ENCODE results near the gene EPAS1. TPM values are rescaled to one million over a fixed set of nuclear protein-coding genes. Genes with fewer than 3 reads are reported as not detected.

The EPAS1 gene
- total RNA-seq, 1 experiment from 2014 or later = 55.9 TPM

DNA sequence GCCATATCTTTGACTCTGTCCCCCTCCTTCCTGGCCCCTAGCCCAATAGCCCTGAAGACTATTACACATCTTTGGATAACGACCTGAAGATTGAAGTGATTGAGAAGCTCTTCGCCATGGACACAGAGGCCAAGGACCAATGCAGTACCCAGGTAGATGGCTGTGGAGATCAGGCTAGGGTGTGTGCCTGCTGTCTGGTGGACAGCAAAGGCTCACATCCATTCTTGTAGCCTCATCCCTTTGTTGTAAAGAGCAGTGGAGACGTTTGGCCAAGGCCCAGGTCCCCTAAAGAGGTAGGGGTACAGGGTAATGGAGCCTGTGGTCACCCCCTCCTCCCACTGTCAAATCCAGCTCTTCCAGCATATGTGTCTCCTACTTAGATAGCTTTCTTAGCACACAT, 81.4 kb downstream of the EPAS1 start:
- no peaks in the 10 kb centered on the region for H3K9me2 ChIP-seq (ENCODE audit: insufficient read depth)
- no peak overlapping the region for H3K9ac ChIP-seq (ENCODE audit: low read length)
- TF ChIP-seq EZH2phosphoT487 (IDR thresholded peaks at IDR 0.05; ENCODE audit: borderline replicate concordance) (no peak), CBX3 (IDR thresholded peaks at IDR 0.05; ENCODE audit: low read depth) (no peak), ZNF274 (IDR thresholded peaks at IDR 0.05; ENCODE audit: low read depth, low read length) (no peak), MAX (IDR thresholded peaks at IDR 0.05) (no peak)
- TF ChIP-seq, protein P1, sequence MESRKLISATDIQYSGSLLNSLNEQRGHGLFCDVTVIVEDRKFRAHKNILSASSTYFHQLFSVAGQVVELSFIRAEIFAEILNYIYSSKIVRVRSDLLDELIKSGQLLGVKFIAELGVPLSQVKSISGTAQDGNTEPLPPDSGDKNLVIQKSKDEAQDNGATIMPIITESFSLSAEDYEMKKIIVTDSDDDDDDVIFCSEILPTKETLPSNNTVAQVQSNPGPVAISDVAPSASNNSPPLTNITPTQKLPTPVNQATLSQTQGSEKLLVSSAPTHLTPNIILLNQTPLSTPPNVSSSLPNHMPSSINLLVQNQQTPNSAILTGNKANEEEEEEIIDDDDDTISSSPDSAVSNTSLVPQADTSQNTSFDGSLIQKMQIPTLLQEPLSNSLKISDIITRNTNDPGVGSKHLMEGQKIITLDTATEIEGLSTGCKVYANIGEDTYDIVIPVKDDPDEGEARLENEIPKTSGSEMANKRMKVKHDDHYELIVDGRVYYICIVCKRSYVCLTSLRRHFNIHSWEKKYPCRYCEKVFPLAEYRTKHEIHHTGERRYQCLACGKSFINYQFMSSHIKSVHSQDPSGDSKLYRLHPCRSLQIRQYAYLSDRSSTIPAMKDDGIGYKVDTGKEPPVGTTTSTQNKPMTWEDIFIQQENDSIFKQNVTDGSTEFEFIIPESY (IDR thresholded peaks at IDR 0.05; ENCODE audit: extremely low read depth, insufficient replicate concordance, low read length) = no peak
- H3K4me2 ChIP-seq (ENCODE audit: low read length) = no peak overlapping the region
- no TSS peak for BruUV-seq (replicated peaks)
- no peaks in the 10 kb centered on the region for H3K79me2 ChIP-seq (ENCODE audit: insufficient read depth, low read length)
- POLR2A ChIA-PET = no interaction called here
- CTCF ChIA-PET = no interaction called here
- no peak for ATAC-seq
- no peaks in the 10 kb centered on the region for H3K9me3 ChIP-seq (ENCODE audit: control insufficient read depth in 1 of 2, insufficient read depth in 1 of 2, low read depth in 1 of 2, low read length in 2 of 2)
- intact Hi-C loops (cut with micrococcal nuclease) = no loop called here
- H3K4me1 ChIP-seq (ENCODE audit: control insufficient read depth in 1 of 2, insufficient read depth in 2 of 2, low read length in 2 of 2) = no peaks in the 10 kb centered on the region
- no peak overlapping the region for H3K27ac ChIP-seq (ENCODE audit: low read depth, low read length)
- H3K36me3 ChIP-seq (ENCODE audit: control insufficient read depth in 1 of 2, insufficient read depth in 2 of 2, low read length in 2 of 2) = peaks cover 0 to 4% of the 10 kb centered on the region in 2 experiments; a peak in 2 of 4 replicates
- H2AFZ ChIP-seq (ENCODE audit: low read depth, low read length, poor library complexity, severe bottlenecking) = no peak overlapping the region
- RAD21 ChIA-PET (ENCODE audit: low non-redundant PET in 1 of 2, low total read pairs in 2 of 2, uncharacterized antibody in 2 of 2, unreplicated experiment in 2 of 2) = no interaction called here
- H3K27me3 ChIP-seq (ENCODE audit: insufficient read depth, low read length) = no peaks in the 10 kb centered on the region
- no peak overlapping the region for H3K4me3 ChIP-seq (replicated peaks in 1 of 2; ENCODE audit: low read depth in 1 of 2, low read length in 2 of 2)
- DNase-seq (ENCODE audit: low read depth, low spot score) = no peak
- no peaks in the 10 kb centered on the region for H4K20me1 ChIP-seq (ENCODE audit: insufficient read depth)

DNA sequence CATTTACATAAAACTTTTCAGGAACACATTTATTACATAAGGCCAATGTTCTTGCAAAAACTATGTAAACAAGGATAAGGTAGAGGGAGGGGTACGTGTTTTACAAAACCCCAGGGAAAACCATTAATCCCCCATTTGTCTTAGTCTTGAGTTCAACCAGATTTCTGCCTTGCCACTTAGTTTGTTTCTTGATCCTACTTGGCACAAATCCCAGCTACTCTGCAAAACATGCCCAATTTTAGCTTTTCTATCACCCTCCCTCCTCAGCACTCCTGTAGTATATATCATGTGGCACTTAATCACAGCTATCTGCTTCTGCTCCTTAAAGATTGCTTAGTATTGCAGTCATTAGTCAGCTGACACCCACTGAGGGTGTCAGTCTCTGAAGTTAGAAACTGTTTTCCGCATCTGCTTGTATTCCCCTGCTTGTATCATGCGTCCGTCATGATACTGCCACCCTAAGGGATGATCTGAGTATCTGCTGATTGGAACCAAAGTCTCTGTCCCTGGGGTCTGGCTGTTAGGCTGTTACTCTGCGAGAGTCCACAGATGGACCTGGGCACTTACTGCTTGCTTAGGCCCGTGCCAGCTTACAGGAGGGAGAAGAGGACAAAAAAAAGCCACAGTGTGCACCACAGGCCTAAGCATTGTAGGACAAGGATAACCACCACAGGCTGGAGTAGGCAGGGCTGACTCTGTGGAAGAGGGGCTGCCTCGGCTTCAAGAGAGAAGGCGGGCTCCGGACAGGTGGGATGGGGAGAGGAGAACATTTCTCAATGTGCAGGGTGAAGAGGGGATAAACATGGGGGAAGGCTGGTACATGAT, 82.2 kb downstream of the EPAS1 start:
- H3K27me3 ChIP-seq (ENCODE audit: insufficient read depth, low read length) = no peaks in the 10 kb centered on the region
- no peaks in the 10 kb centered on the region for H4K20me1 ChIP-seq (ENCODE audit: insufficient read depth)
- no peak overlapping the region for H3K4me3 ChIP-seq (replicated peaks in 1 of 2; ENCODE audit: low read depth in 1 of 2, low read length in 2 of 2)
- peaks cover 0 to 4% of the 10 kb centered on the region in 2 experiments; a peak in 2 of 4 replicates for H3K36me3 ChIP-seq (ENCODE audit: control insufficient read depth in 1 of 2, insufficient read depth in 2 of 2, low read length in 2 of 2)
- DNase-seq (ENCODE audit: low read depth, low spot score) = no peak
- no peaks in the 10 kb centered on the region for H3K4me1 ChIP-seq (ENCODE audit: control insufficient read depth in 1 of 2, insufficient read depth in 2 of 2, low read length in 2 of 2)
- TF ChIP-seq EZH2 (IDR thresholded peaks at IDR 0.05) (no peak), POLR2A (IDR thresholded peaks at IDR 0.05; ENCODE audit: borderline replicate concordance, extremely low read depth, insufficient read depth, insufficient read length) (no peak), SIN3A (IDR thresholded peaks at IDR 0.05; ENCODE audit: low read depth) (no peak), SP1 (IDR thresholded peaks at IDR 0.05; ENCODE audit: low read depth) (no peak), JUND (IDR thresholded peaks at IDR 0.05) (no peak), EZH2phosphoT487 (IDR thresholded peaks at IDR 0.05; ENCODE audit: borderline replicate concordance) (no peak), ZNF274 (IDR thresholded peaks at IDR 0.05; ENCODE audit: low read depth, low read length) (no peak)
- TF ChIP-seq, protein P1 (IDR thresholded peaks at IDR 0.05; ENCODE audit: extremely low read depth, insufficient replicate concordance, low read length) = no peak
- TF ChIP-seq, protein P2, sequence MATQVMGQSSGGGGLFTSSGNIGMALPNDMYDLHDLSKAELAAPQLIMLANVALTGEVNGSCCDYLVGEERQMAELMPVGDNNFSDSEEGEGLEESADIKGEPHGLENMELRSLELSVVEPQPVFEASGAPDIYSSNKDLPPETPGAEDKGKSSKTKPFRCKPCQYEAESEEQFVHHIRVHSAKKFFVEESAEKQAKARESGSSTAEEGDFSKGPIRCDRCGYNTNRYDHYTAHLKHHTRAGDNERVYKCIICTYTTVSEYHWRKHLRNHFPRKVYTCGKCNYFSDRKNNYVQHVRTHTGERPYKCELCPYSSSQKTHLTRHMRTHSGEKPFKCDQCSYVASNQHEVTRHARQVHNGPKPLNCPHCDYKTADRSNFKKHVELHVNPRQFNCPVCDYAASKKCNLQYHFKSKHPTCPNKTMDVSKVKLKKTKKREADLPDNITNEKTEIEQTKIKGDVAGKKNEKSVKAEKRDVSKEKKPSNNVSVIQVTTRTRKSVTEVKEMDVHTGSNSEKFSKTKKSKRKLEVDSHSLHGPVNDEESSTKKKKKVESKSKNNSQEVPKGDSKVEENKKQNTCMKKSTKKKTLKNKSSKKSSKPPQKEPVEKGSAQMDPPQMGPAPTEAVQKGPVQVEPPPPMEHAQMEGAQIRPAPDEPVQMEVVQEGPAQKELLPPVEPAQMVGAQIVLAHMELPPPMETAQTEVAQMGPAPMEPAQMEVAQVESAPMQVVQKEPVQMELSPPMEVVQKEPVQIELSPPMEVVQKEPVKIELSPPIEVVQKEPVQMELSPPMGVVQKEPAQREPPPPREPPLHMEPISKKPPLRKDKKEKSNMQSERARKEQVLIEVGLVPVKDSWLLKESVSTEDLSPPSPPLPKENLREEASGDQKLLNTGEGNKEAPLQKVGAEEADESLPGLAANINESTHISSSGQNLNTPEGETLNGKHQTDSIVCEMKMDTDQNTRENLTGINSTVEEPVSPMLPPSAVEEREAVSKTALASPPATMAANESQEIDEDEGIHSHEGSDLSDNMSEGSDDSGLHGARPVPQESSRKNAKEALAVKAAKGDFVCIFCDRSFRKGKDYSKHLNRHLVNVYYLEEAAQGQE (IDR thresholded peaks at IDR 0.05; ENCODE audit: low read depth) = no peak
- RAD21 ChIA-PET (ENCODE audit: low non-redundant PET in 1 of 2, low total read pairs in 2 of 2, uncharacterized antibody in 2 of 2, unreplicated experiment in 2 of 2) = no interaction called here
- no TSS peak for BruUV-seq (replicated peaks)
- no peak overlapping the region for H3K27ac ChIP-seq (ENCODE audit: low read depth, low read length)
- H3K79me2 ChIP-seq (ENCODE audit: insufficient read depth, low read length) = no peaks in the 10 kb centered on the region
- no peaks in the 10 kb centered on the region for H3K9me3 ChIP-seq (ENCODE audit: control insufficient read depth in 1 of 2, insufficient read depth in 1 of 2, low read depth in 1 of 2, low read length in 2 of 2)
- CTCF ChIA-PET = no interaction called here
- no peak overlapping the region for H2AFZ ChIP-seq (ENCODE audit: low read depth, low read length, poor library complexity, severe bottlenecking)
- intact Hi-C loops (cut with micrococcal nuclease) = no loop called here
- no peaks in the 10 kb centered on the region for H3K9me2 ChIP-seq (ENCODE audit: insufficient read depth)
- POLR2A ChIA-PET = no interaction called here
- H3K4me2 ChIP-seq (ENCODE audit: low read length) = no peak overlapping the region
- H3K9ac ChIP-seq (ENCODE audit: low read length) = no peak overlapping the region
- ATAC-seq = no peak

All from HCT116 (cell line).